ENCODE measurements around the gene MUC6.

Gene MUC6

DNA sequence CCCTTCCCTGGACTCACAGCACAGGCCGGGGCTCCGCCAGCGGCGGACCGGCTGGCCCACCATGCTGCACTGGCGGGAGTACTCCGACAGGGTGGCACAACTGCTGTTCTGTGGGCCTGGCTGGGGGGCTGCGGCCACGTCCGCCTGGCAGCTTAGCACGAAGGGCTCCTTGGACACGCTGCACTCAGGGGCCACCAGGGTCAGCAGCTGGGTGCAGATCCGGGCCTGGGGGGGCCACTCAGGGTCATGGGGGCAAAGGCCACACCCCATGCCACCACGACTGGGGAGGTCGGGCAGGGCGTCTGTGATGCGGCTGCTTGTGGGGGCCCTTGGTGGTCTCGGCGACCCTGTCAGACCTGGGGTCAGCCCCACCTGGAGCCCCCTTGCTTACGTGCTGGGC lies 6.0 kb downstream of the MUC6 start:
- H3K9me3 ChIP-seq (ENCODE audit: severe bottlenecking), result no peaks in the 10 kb centered on the region
- TF ChIP-seq CTCF (IDR thresholded peaks at IDR 0.05; ENCODE audit: poor library complexity, severe bottlenecking), result no peak
- H3K4me3 ChIP-seq (ENCODE audit: severe bottlenecking), result no peak overlapping the region

DNA sequence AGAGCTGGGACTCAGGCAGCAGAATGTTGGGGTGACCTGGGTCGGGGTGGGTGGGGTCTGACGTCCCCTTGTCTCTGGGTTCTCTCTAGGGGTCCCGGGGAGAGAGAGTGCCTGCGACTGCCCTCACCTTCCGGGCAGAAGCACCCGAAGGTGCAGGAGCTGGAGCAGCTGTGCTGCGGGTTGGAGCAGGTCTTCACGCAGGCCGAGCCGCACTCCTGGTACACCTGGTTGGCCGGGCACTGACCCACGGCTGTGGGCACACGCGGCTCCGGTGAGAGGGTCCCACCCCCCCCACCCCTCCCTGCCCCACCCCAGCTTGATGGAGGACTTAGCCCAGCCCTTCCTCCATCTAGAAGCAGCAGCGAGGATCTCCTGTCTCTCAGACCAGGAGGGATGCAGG lies 6.4 kb downstream of the MUC6 start:
- Histone ChIP-seq H3K27me3 (ENCODE audit: insufficient read depth, poor library complexity, severe bottlenecking) (no peaks in the 10 kb centered on the region), H3K36me3 (ENCODE audit: low read depth) (no peaks in the 10 kb centered on the region), H3K4me3 (ENCODE audit: severe bottlenecking) (no peak overlapping the region), H3K4me1 (ENCODE audit: insufficient read depth, poor library complexity, severe bottlenecking) (no peaks in the 10 kb centered on the region), H3K27ac (ENCODE audit: poor library complexity, severe bottlenecking) (no peak overlapping the region), H3K9me3 (ENCODE audit: severe bottlenecking) (no peaks in the 10 kb centered on the region)
- no peak for TF ChIP-seq CTCF (IDR thresholded peaks at IDR 0.05; ENCODE audit: poor library complexity, severe bottlenecking)
- DNase-seq (ENCODE audit: low spot score) (no peak), ATAC-seq (ENCODE audit: low read depth) (no peak)

More for the DNA sequence above, 6.0 kb downstream of the MUC6 start:
- Histone ChIP-seq H3K36me3 (ENCODE audit: low read depth) (no peaks in the 10 kb centered on the region), H3K4me1 (ENCODE audit: insufficient read depth, poor library complexity, severe bottlenecking) (no peaks in the 10 kb centered on the region), H3K27ac (ENCODE audit: poor library complexity, severe bottlenecking) (no peak overlapping the region), H3K27me3 (ENCODE audit: insufficient read depth, poor library complexity, severe bottlenecking) (no peaks in the 10 kb centered on the region)
- ATAC-seq (ENCODE audit: low read depth) (no peak), DNase-seq (ENCODE audit: low spot score) (no peak)

- Histone ChIP-seq H3K36me3 (ENCODE audit: low read depth) (no peaks in the 10 kb centered on the region), H3K27me3 (ENCODE audit: insufficient read depth, poor library complexity, severe bottlenecking) (no peaks in the 10 kb centered on the region), H3K9me3 (ENCODE audit: severe bottlenecking) (no peaks in the 10 kb centered on the region), H3K27ac (ENCODE audit: poor library complexity, severe bottlenecking) (no peak overlapping the region), H3K4me1 (ENCODE audit: insufficient read depth, poor library complexity, severe bottlenecking) (no peaks in the 10 kb centered on the region), H3K4me3 (ENCODE audit: severe bottlenecking) (no peak overlapping the region)
- DNase-seq (ENCODE audit: low spot score) (no peak), ATAC-seq (ENCODE audit: low read depth) (no peak)
- no peak for TF ChIP-seq CTCF (IDR thresholded peaks at IDR 0.05; ENCODE audit: poor library complexity, severe bottlenecking)
These were observed 6.9 kb downstream of the MUC6 start for GRCh38 chr11:1029654-1030053.

GRCh38 chr11:1029051-1029450 lies 7.5 kb downstream of the MUC6 start:
- ATAC-seq (ENCODE audit: low read depth) (no peak), DNase-seq (ENCODE audit: low spot score) (no peak)
- Histone ChIP-seq H3K27me3 (ENCODE audit: insufficient read depth, poor library complexity, severe bottlenecking) (no peaks in the 10 kb centered on the region), H3K4me3 (ENCODE audit: severe bottlenecking) (no peak overlapping the region), H3K27ac (ENCODE audit: poor library complexity, severe bottlenecking) (no peak overlapping the region), H3K9me3 (ENCODE audit: severe bottlenecking) (no peaks in the 10 kb centered on the region), H3K36me3 (ENCODE audit: low read depth) (no peaks in the 10 kb centered on the region), H3K4me1 (ENCODE audit: insufficient read depth, poor library complexity, severe bottlenecking) (no peaks in the 10 kb centered on the region)
- no peak for TF ChIP-seq CTCF (IDR thresholded peaks at IDR 0.05; ENCODE audit: poor library complexity, severe bottlenecking)

DNA sequence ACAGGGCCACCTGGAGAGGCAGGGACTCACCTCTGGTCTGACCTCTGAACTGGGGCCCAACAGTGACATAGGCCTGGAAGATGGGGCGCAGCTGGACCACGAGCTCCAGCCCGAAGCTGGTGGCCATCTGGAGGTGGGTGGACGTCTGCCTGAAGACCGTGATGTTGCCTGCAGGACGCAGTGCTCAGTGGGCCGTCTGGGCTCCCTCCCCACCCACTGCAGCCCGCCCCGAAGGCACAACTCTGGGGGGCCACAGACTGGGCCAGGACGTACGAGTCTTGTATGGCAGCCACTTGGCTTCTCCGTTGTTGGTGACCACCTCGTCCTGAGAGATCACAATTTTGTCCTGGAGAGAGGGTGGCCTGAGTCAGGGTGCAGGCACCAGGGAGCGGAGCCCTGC lies 7.9 kb downstream of the MUC6 start:
- Histone ChIP-seq H3K4me3 (ENCODE audit: severe bottlenecking) (no peak overlapping the region), H3K36me3 (ENCODE audit: low read depth) (no peaks in the 10 kb centered on the region), H3K9me3 (ENCODE audit: severe bottlenecking) (no peaks in the 10 kb centered on the region), H3K27ac (ENCODE audit: poor library complexity, severe bottlenecking) (no peak overlapping the region), H3K4me1 (ENCODE audit: insufficient read depth, poor library complexity, severe bottlenecking) (no peaks in the 10 kb centered on the region), H3K27me3 (ENCODE audit: insufficient read depth, poor library complexity, severe bottlenecking) (no peaks in the 10 kb centered on the region)
- ATAC-seq (ENCODE audit: low read depth) (no peak), DNase-seq (ENCODE audit: low spot score) (no peak)
- TF ChIP-seq CTCF (IDR thresholded peaks at IDR 0.05; ENCODE audit: poor library complexity, severe bottlenecking), result no peak

Measured in RWPE2 (cell line).